Natural killer cell (primary cell): ENCODE data around the gene SPAG9. TPM values are rescaled to one million over a fixed set of nuclear protein-coding genes. Genes with fewer than 3 reads are reported as not detected.

Experiments used
- ATAC-seq, 3 donors: fragments of 150-1000 bp in 2 of 3; fragments of 200-7000 bp in 1 of 3; cut with Tn5 transposase; 1 replicate in 1 of 3; 2 replicates in 2 of 3; pipeline ENCODE4 v1.10.0; 2021; ENCODE audit warnings: mild to moderate bottlenecking in 2 of 3, moderate library complexity in 2 of 3
- DNase-seq, 2 donors: peaks; one replicate each; pipeline versions ENCODE4 v3.0.0 to v3.0.0-alpha.2; 2013 to 2021; ENCODE audit warnings: mixed read lengths in 1 of 2
- H3K27ac ChIP-seq: one replicate; pipeline ENCODE4 v1.5.1; 2013; ENCODE audit warnings: mild to moderate bottlenecking, low read length
- H3K27me3 ChIP-seq: one replicate; pipeline ENCODE4 v1.6.1; 2013; ENCODE audit warnings: low read length; ENCODE audit not compliant: control insufficient read depth, insufficient read depth
- H3K36me3 ChIP-seq: one replicate; pipeline ENCODE4 v1.6.1; 2013; ENCODE audit warnings: low read length; ENCODE audit not compliant: control insufficient read depth, insufficient read depth
- H3K4me1 ChIP-seq: one replicate; pipeline ENCODE4 v1.6.1; 2013; ENCODE audit warnings: low read length; ENCODE audit not compliant: control insufficient read depth, insufficient read depth
- H3K4me3 ChIP-seq: one replicate; pipeline ENCODE4 v1.5.1; 2013; ENCODE audit warnings: low read length
- H3K9me3 ChIP-seq: one replicate; pipeline ENCODE4 v1.6.1; 2013; ENCODE audit warnings: low read length; ENCODE audit not compliant: control insufficient read depth, insufficient read depth
- H3K27ac Mint-ChIP-seq, 2 donors: one replicate each; pipeline ENCODE4 v1.8.0; 2022; ENCODE audit warnings: mild to moderate bottlenecking in 2 of 2, mixed read lengths in 2 of 2, moderate library complexity in 1 of 2
- H3K27me3 Mint-ChIP-seq, 2 donors: one replicate each; pipeline ENCODE4 v1.8.0; 2022; ENCODE audit warnings: low read depth in 2 of 2, mixed read lengths in 2 of 2
- H3K36me3 Mint-ChIP-seq: one replicate; pipeline ENCODE4 v1.8.0; 2022; ENCODE audit warnings: mixed read lengths
- H3K4me1 Mint-ChIP-seq, 2 donors: one replicate each; pipeline ENCODE4 v1.8.0; 2022; ENCODE audit warnings: mixed read lengths in 2 of 2
- H3K4me3 Mint-ChIP-seq: one replicate; pipeline ENCODE4 v1.8.0; 2022; ENCODE audit warnings: mild to moderate bottlenecking, moderate library complexity, mixed read lengths
- H3K9me3 Mint-ChIP-seq, 2 donors: one replicate each; pipeline ENCODE4 v1.8.0; 2022; ENCODE audit warnings: mixed read lengths in 2 of 2
- WGBS: methylation state at CpG from one replicate; pipeline ENCODE4 v1.1.7; 2013; ENCODE audit warnings: missing lambda C conversion rate; ENCODE audit not compliant: insufficient coverage; 5-methylcytosine and 5-hydroxymethylcytosine counted together
- intact Hi-C: fragments of 100-400 bp; cut with micrococcal nuclease; formaldehyde crosslinking; loops from one replicate; pipeline ENCODE4 v1.14.2; 2022
- total RNA-seq, 4 donors: library from RNA; stranded (reverse); fragments of 120-200 nt in 1 of 4; gene quantifications; one replicate each; pipeline versions ENCODE4 v1.2.3 to v1.2.4, GENCODE V29; 2013 to 2022
- TF ChIP-seq, protein P1 (sequence below): fragments of 200-600 bp; IDR thresholded peaks from one replicate; pipeline ENCODE4 v1.8.0; 2022; ENCODE audit warnings: antibody characterized with exemption

Gene SPAG9
- 10 to 100 TPM; 78.1 to 91.7 (median 90.3) TPM for total RNA-seq
- total RNA-seq (2013): 70.3 TPM

GRCh38 chr17:51120739-51121619, at the start of gene SPAG9:
Gene SPAG9, minus strand, starts transcription at chr17:51120868. Its CDS starts 212 bp downstream, at chr17:51120656.
- H3K36me3 ChIP-seq: no peaks in the 10 kb centered on the region
- no peaks in the 10 kb centered on the region for H3K9me3 ChIP-seq
- peak within 1 kb of the TSS; percentile 94 for H3K4me3 Mint-ChIP-seq
- H3K4me1 Mint-ChIP-seq: peaks cover 42 to 51% of the 10 kb centered on the region in 2 donors
- peak within 1 kb of the TSS; percentile 93 for H3K27ac ChIP-seq
- H3K4me3 ChIP-seq: peak within 1 kb of the TSS; percentile 85
- intact Hi-C loops: loop anchor here (1.0 kb wide), 2 partner anchors 32 to 139 kb away; partner anchors contain the start of genes MBTD1, NME1 and UTP18
- peak within 1 kb of the TSS; percentile 96 to 97 for H3K27ac Mint-ChIP-seq
- under 1% methylated on average over 62 of the region's 68 CpGs for WGBS
- DNase-seq: peak; percentile 93 to 97
- H3K9me3 Mint-ChIP-seq: no peaks in the 10 kb centered on the region
- no peaks in the 10 kb centered on the region for H3K27me3 ChIP-seq
- H3K27me3 Mint-ChIP-seq: no peaks in the 10 kb centered on the region
- peaks cover 27% of the 10 kb centered on the region for H3K4me1 ChIP-seq
- TF ChIP-seq, protein P1, sequence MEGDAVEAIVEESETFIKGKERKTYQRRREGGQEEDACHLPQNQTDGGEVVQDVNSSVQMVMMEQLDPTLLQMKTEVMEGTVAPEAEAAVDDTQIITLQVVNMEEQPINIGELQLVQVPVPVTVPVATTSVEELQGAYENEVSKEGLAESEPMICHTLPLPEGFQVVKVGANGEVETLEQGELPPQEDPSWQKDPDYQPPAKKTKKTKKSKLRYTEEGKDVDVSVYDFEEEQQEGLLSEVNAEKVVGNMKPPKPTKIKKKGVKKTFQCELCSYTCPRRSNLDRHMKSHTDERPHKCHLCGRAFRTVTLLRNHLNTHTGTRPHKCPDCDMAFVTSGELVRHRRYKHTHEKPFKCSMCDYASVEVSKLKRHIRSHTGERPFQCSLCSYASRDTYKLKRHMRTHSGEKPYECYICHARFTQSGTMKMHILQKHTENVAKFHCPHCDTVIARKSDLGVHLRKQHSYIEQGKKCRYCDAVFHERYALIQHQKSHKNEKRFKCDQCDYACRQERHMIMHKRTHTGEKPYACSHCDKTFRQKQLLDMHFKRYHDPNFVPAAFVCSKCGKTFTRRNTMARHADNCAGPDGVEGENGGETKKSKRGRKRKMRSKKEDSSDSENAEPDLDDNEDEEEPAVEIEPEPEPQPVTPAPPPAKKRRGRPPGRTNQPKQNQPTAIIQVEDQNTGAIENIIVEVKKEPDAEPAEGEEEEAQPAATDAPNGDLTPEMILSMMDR: no peak
- peak; percentile 84 to 95 (median 89) for ATAC-seq
- H3K36me3 Mint-ChIP-seq: no peaks in the 10 kb centered on the region

DNA sequence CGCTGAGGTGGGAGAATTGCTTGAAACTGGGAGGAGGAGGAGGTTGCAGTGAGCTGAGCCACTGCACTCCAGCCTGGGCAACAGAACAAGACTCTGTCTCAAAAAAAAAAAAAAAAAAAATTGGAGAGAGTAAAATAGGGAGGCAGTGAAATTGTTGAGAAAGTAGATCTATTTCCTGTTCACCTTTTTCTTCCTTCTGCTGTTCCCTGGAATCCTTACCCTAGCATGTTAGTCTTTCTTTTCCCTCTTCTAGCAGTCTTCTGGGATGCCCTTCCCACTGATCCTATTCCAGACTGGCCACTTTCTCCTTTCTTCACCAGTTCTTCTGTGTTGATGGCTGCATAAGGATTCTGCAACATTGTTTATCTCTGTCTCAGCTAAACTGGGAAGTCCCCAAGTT, 48.7 kb upstream of the SPAG9 start:
- Histone ChIP-seq H3K4me3 (no peak overlapping the region), H3K27ac (no peak overlapping the region), H3K9me3 (no peaks in the 10 kb centered on the region), H3K4me1 (peaks cover 23% of the 10 kb centered on the region), H3K36me3 (peaks cover 21% of the 10 kb centered on the region), H3K27me3 (no peaks in the 10 kb centered on the region)
- ATAC-seq: no peak
- Mint-ChIP-seq H3K36me3 (no peaks in the 10 kb centered on the region), H3K9me3 (no peaks in the 10 kb centered on the region), H3K4me1 (peaks cover 10 to 25% of the 10 kb centered on the region in 2 donors), H3K4me3 (no peak overlapping the region), H3K27ac (peak overlapping the region in 1 of 2 donors; percentile 11), H3K27me3 (no peaks in the 10 kb centered on the region)
- 100% methylated on average over 1 of the region's 1 CpG for WGBS
- TF ChIP-seq, protein P1: no peak
- intact Hi-C loops: loop anchor here (5.0 kb wide), 1 partner anchor 302 kb away; the partner anchor contains the start of gene TOB1
- DNase-seq: no peak

DNA sequence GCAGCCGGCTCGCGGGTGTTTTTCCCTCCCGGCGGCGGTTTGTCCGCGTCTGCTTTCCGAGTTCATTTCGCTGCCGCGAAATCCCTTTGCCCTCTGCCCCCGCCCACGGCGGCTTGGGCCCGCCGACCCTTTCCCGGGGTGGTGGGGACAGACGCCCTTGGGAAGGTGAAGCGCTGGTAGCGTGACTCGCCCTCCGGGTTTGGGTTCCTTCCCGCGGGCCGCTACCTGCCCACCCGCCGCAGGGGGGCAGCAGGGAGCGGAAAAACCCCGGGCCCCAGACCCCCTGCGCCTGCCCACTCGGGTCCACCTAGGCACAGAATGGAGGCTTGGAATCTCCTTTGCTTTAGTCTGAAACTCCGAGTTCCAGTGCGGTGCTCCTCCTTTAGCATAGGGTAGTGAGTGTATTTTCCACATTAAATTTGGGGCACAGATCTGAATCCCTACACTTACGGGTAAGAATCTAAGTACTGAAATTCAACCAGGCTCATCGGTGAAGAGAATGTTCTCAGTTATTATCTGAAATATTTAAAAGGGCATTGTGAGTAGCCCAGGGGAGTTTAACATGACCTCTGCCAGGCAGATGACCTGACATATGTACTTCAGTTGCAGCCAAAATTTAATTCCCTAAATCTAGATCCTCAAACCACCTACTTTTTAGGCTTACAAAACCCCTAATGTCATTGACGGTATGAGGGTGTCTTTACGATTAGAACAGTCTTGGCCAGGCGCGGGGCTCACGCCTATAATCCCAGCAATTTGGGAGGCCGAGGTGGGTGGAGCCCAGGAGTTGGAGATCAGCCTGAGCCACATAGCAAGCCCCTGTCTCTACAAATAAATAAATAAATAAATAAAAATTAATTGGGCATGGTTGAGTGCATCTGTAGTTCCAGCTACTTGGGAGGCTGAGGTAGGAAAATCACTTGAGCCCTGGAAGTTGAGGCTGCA, 46.6 kb upstream of the SPAG9 start:
- ATAC-seq: peak; percentile 52 to 61 (median 57)
- Mint-ChIP-seq H3K4me1 (peaks cover 10 to 25% of the 10 kb centered on the region in 2 donors), H3K9me3 (no peaks in the 10 kb centered on the region), H3K4me3 (peak overlapping the region; percentile 84), H3K27ac (peak overlapping the region; percentile 46 to 93), H3K27me3 (no peaks in the 10 kb centered on the region), H3K36me3 (no peaks in the 10 kb centered on the region)
- H3K27me3 ChIP-seq: no peaks in the 10 kb centered on the region
- no peaks in the 10 kb centered on the region for H3K9me3 ChIP-seq
- peaks cover 23% of the 10 kb centered on the region for H3K4me1 ChIP-seq
- TF ChIP-seq, protein P1: peak; percentile 67
- intact Hi-C loops: loop anchor here (1.0 to 5.0 kb wide), 3 partner anchors 94 to 300 kb away; partner anchors contain the start of genes MBTD1, TOB1 and UTP18
- 15% methylated on average over 41 of the region's 42 CpGs for WGBS
- peak; percentile 54 to 77 for DNase-seq
- H3K27ac ChIP-seq: peak overlapping the region; percentile 70
- peaks cover 21% of the 10 kb centered on the region for H3K36me3 ChIP-seq
- H3K4me3 ChIP-seq: peak overlapping the region; percentile 90
